Fibroblast of lung (primary cell): ENCODE data around the gene ZNF516. TPM values are rescaled to one million over a fixed set of nuclear protein-coding genes. Genes with fewer than 3 reads are reported as not detected.

Experiments
- DNase-seq, 2 donors: peaks; one replicate each; pipeline versions ENCODE4 v3.0.0 to v3.0.0-alpha.2; 2010; ENCODE audit warnings: low read depth in 2 of 2
- H2AFZ ChIP-seq: 2 replicates; pipeline ENCODE4 v1.5.1; 2012; ENCODE audit warnings: low read length, control low read depth, inconsistent platforms
- H3K27ac ChIP-seq: 2 replicates; pipeline ENCODE4 v1.5.1; 2011; ENCODE audit warnings: low read length, control low read depth; ENCODE audit not compliant: insufficient read depth
- H3K27me3 ChIP-seq: 2 replicates; pipeline ENCODE4 v1.5.1; 2011; ENCODE audit warnings: mild to moderate bottlenecking, low read length; ENCODE audit not compliant: control insufficient read depth, insufficient read depth
- H3K36me3 ChIP-seq: 2 replicates; pipeline ENCODE4 v1.5.1; 2011; ENCODE audit warnings: low read length; ENCODE audit not compliant: control insufficient read depth, insufficient read depth
- H3K4me1 ChIP-seq: 2 replicates; pipeline ENCODE4 v1.5.1; 2011; ENCODE audit warnings: low read length; ENCODE audit not compliant: control insufficient read depth, insufficient read depth; ENCODE audit errors: extremely low read depth
- H3K4me2 ChIP-seq: 2 replicates; pipeline ENCODE4 v1.5.1; 2011; ENCODE audit warnings: low read length, control low read depth; ENCODE audit not compliant: insufficient read depth; ENCODE audit errors: extremely low read depth
- H3K4me3 ChIP-seq, 4 experiments: fragments of 200-600 bp in 1 of 4; sonication (generic) in 1 of 4; replicated peaks in 1 of 4; 2 replicates each; pipeline ENCODE4 v1.5.1; 2011 to 2016; ENCODE audit warnings: low read length in 4 of 4, low read depth in 3 of 4, mild to moderate bottlenecking in 3 of 4, control low read depth in 2 of 4, inconsistent platforms in 1 of 4, mixed read lengths in 1 of 4; ENCODE audit not compliant: insufficient read depth in 1 of 4; ENCODE audit errors: control extremely low read depth in 1 of 4
- H3K79me2 ChIP-seq: 2 replicates; pipeline ENCODE4 v1.5.1; 2012; ENCODE audit warnings: mild to moderate bottlenecking, low read length, inconsistent platforms; ENCODE audit not compliant: control insufficient read depth, insufficient read depth
- H3K9ac ChIP-seq: 2 replicates; pipeline ENCODE4 v1.5.1; 2011; ENCODE audit warnings: mild to moderate bottlenecking, low read length, control low read depth; ENCODE audit not compliant: insufficient read depth
- H3K9me3 ChIP-seq: 2 replicates; pipeline ENCODE4 v1.5.1; 2012; ENCODE audit warnings: low read depth, low read length; ENCODE audit not compliant: control insufficient read depth, insufficient read depth
- H4K20me1 ChIP-seq: 2 replicates; pipeline ENCODE4 v1.5.1; 2011; ENCODE audit warnings: low read length; ENCODE audit not compliant: control insufficient read depth, insufficient read depth; ENCODE audit errors: extremely low read depth
- EZH2 ChIP-seq: IDR thresholded peaks from 2 replicates; pipeline ENCODE4 v1.5.1; 2012; ENCODE audit warnings: low read length, control low read depth, mild to moderate bottlenecking; ENCODE audit errors: missing control alignments
- polyA plus RNA-seq, 2 donors: library from polyadenylated mRNA; depleted of rRNA in 1 of 2; stranded (reverse) in 1 of 2; unstranded in 1 of 2; fragments of >200 nt; gene quantifications; 2 replicates each; pipeline ENCODE4 v1.2.1, GENCODE V29; 2011 to 2012; ENCODE audit warnings: missing spikeins in 1 of 2
- total RNA-seq: library from RNA; depleted of rRNA; stranded (reverse); fragments of >200 nt; gene quantifications from 2 replicates; pipeline ENCODE4 v1.2.1, GENCODE V29; 2014
- TF ChIP-seq, protein P1 (sequence below), 2 donors: IDR thresholded peaks in 1 of 2; conservative IDR thresholded peaks in 1 of 2; 1 replicate in 1 of 2; 2 replicates in 1 of 2; pipeline ENCODE4 v1.5.1; 2011 to 2012; ENCODE audit warnings: low read length in 2 of 2, control low read depth in 1 of 2, inconsistent platforms in 1 of 2, low read depth in 1 of 2, mild to moderate bottlenecking in 1 of 2

Gene ZNF516
- total and polyA plus RNA-seq, 2 donors (not counting 1 experiment from before 2014, with no cell fraction given): 7.9 to 32.7 TPM

DNA sequence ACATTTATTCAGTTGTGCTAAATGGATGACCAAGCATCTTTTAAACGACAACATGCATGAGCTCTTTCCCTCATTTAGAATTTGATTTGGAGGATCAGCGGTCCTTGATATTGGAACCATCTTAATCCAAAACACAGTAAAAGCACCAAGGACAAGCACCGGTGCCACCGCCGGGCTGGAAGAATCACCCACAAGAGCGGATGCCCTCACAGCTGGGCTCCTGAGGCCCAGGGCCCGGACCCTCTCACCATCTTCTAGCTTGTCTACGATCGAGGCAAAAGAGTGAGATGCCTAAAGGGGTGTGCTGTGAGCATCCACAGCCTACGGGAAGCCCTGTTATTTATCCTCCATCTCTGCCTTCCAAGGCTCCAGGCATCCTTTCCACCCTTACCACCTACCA lies 129.5 kb downstream of the ZNF516 start:
- H3K9ac ChIP-seq: no peak overlapping the region
- H3K36me3 ChIP-seq: no peaks in the 10 kb centered on the region
- H4K20me1 ChIP-seq: no peaks in the 10 kb centered on the region
- no peaks in the 10 kb centered on the region for H3K27me3 ChIP-seq
- no peak overlapping the region for H3K4me3 ChIP-seq
- H2AFZ ChIP-seq: no peak overlapping the region
- H3K27ac ChIP-seq: no peak overlapping the region
- TF ChIP-seq EZH2: no peak
- TF ChIP-seq, protein P1, sequence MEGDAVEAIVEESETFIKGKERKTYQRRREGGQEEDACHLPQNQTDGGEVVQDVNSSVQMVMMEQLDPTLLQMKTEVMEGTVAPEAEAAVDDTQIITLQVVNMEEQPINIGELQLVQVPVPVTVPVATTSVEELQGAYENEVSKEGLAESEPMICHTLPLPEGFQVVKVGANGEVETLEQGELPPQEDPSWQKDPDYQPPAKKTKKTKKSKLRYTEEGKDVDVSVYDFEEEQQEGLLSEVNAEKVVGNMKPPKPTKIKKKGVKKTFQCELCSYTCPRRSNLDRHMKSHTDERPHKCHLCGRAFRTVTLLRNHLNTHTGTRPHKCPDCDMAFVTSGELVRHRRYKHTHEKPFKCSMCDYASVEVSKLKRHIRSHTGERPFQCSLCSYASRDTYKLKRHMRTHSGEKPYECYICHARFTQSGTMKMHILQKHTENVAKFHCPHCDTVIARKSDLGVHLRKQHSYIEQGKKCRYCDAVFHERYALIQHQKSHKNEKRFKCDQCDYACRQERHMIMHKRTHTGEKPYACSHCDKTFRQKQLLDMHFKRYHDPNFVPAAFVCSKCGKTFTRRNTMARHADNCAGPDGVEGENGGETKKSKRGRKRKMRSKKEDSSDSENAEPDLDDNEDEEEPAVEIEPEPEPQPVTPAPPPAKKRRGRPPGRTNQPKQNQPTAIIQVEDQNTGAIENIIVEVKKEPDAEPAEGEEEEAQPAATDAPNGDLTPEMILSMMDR (conservative IDR thresholded peaks at IDR 0.05 in 1 of 2, IDR thresholded peaks at IDR 0.05 in 1 of 2; ENCODE audit: low read depth in 1 of 2, low read length in 2 of 2): no peak
- no peak overlapping the region for H3K4me2 ChIP-seq
- H3K79me2 ChIP-seq: no peaks in the 10 kb centered on the region
- H3K4me1 ChIP-seq: peaks cover 4% of the 10 kb centered on the region
- no peak for DNase-seq
- no peaks in the 10 kb centered on the region for H3K9me3 ChIP-seq

DNA sequence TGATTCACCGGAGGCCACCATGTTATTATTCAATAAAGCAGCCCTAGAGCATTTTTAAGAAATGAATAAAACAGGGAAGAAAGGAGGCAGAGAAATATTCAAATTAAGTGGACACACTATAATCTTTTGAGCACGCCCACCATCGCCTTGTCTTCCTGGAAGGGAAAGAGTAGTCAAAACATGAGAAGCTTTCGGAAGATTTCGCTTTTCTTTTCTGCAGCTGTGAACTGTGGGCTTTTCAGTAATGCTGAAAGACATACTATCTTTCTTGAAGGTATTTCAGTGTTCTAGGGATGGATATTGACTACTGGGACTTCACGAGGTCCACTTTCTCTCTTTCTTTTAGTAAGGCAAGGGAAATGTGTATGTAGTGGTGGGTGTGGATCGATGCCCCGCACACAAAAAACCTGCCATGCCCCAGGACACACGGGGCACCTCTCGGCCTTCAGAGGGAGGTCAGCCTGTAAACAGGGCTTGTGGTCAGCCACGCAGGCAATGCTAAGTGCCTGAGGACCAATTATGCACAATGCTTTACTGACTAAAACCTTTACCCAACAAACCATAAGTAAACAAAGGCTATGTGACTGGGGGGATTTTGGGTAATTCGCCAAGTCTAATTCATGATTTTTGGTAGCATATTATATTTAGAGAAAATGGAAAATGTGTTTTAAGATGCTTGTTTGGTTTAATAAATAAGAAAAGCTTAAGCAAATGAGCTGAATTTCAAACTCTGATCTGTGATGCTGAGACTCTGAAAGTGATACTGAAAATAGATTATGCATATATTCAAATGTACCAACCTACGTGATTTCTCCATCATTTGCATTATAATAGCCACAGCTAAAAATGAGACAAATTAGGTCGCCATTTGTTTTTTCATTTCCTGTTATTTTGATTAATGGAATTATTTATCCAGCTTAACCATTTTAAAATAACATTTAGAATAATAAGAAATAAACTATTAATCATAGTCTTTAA lies 130.5 kb downstream of the ZNF516 start:
- TF ChIP-seq, protein P1 (conservative IDR thresholded peaks at IDR 0.05 in 1 of 2, IDR thresholded peaks at IDR 0.05 in 1 of 2; ENCODE audit: low read depth in 1 of 2, low read length in 2 of 2): no peak
- TF ChIP-seq EZH2: no peak
- no peak overlapping the region for H3K4me2 ChIP-seq
- no peak overlapping the region for H2AFZ ChIP-seq

DNA sequence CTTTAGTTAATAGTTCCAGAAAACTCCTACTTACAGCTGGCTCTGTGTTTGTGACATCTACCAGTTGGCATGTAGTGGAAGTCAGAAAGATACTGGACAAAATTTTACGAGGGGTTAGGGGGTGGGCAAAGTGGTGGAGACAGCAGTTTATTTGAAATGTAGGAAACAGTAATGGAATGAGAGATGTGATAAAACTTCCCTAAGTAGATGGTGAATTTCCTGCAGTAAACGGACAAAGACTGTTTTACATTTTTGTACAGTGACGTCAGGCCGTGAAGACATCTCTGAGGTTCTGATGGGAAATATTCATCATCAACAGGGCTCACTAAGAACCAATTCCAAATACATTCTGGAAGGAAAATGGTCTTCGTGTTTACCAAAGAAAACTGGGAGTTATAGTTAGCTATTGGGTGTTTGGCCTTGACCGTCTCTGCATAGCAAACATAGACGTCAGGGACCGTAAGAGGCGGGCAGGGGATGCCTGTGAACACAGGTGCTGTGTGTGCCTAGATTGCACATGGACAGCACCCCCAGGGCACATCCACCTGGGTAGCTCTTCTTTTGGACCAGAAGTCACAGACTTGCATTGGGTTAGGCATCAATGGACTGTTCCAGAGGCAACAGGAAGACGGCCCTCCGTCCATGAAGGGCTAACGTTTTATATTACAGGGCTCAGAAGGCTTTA lies 131.5 kb downstream of the ZNF516 start:
- no peaks in the 10 kb centered on the region for H3K79me2 ChIP-seq
- H3K4me1 ChIP-seq: peaks cover 4% of the 10 kb centered on the region
- H3K4me2 ChIP-seq: no peak overlapping the region
- no peak for TF ChIP-seq EZH2
- TF ChIP-seq, protein P1 (conservative IDR thresholded peaks at IDR 0.05 in 1 of 2, IDR thresholded peaks at IDR 0.05 in 1 of 2; ENCODE audit: low read depth in 1 of 2, low read length in 2 of 2): no peak
- H3K36me3 ChIP-seq: no peaks in the 10 kb centered on the region
- H4K20me1 ChIP-seq: no peaks in the 10 kb centered on the region
- H3K27me3 ChIP-seq: no peaks in the 10 kb centered on the region
- no peaks in the 10 kb centered on the region for H3K9me3 ChIP-seq
- DNase-seq: peak; percentile 55 to 78
- H3K4me3 ChIP-seq: no peak overlapping the region
- no peak overlapping the region for H2AFZ ChIP-seq
- peak overlapping the region; percentile 42 for H3K27ac ChIP-seq
- no peak overlapping the region for H3K9ac ChIP-seq

More for the DNA sequence above, 130.5 kb downstream of the ZNF516 start:
- Histone ChIP-seq H3K9ac (no peak overlapping the region), H3K4me1 (peaks cover 4% of the 10 kb centered on the region), H3K27me3 (no peaks in the 10 kb centered on the region), H3K9me3 (no peaks in the 10 kb centered on the region), H4K20me1 (no peaks in the 10 kb centered on the region), H3K79me2 (no peaks in the 10 kb centered on the region), H3K4me3 (no peak overlapping the region), H3K27ac (no peak overlapping the region), H3K36me3 (no peaks in the 10 kb centered on the region)
- no peak for DNase-seq
